Neural cell (in vitro differentiated cells): ENCODE measurements around the gene ADAMTS15. TPM values are rescaled to one million over a fixed set of nuclear protein-coding genes. Genes with fewer than 3 reads are reported as not detected.

Source experiments
- H2AFZ ChIP-seq: fragments of 200-600, 300-800 bp; sonication (generic), shearing (Covaris generic); 2 replicates; pipeline ENCODE4 v1.6.0; 2014; ENCODE audit warnings: low read depth, mild to moderate bottlenecking, antibody characterized with exemption, low read length, moderate library complexity
- H3F3A ChIP-seq: fragments of 200-600 bp; shearing (Covaris generic); 2 replicates; pipeline ENCODE4 v1.6.1; 2016; ENCODE audit warnings: mild to moderate bottlenecking, moderate library complexity, mixed read lengths, antibody characterized with exemption, low read length; ENCODE audit not compliant: insufficient read depth, poor library complexity, severe bottlenecking
- H3K27ac ChIP-seq: fragments of 200-600, 300-800 bp; sonication (generic), shearing (Covaris generic); 2 replicates; pipeline ENCODE4 v1.5.1; 2014; ENCODE audit warnings: mild to moderate bottlenecking, low read length, moderate library complexity
- H3K27me3 ChIP-seq: fragments of 300-800, 200-600 bp; sonication (generic), shearing (Covaris generic); 2 replicates; pipeline ENCODE4 v1.6.0; 2014; ENCODE audit warnings: mild to moderate bottlenecking, low read depth, low read length, moderate library complexity; ENCODE audit not compliant: insufficient read depth
- H3K36me3 ChIP-seq: fragments of 300-800, 200-600 bp; sonication (generic), shearing (Covaris generic); 2 replicates; pipeline ENCODE4 v1.5.1; 2014; ENCODE audit warnings: mild to moderate bottlenecking, antibody characterized with exemption, low read length, moderate library complexity; ENCODE audit not compliant: insufficient read depth
- H3K4me2 ChIP-seq: fragments of 300-800, 200-600 bp; sonication (generic), shearing (Covaris generic); 2 replicates; pipeline ENCODE4 v1.6.0; 2014; ENCODE audit warnings: mild to moderate bottlenecking, low read length
- H3K4me3 ChIP-seq: fragments of 300-800, 200-600 bp; sonication (generic), shearing (Covaris generic); 2 replicates; pipeline ENCODE4 v1.5.1; 2014; ENCODE audit warnings: mild to moderate bottlenecking, low read length, moderate library complexity
- H3K79me2 ChIP-seq: fragments of 200-600 bp; shearing (Covaris generic); replicated peaks from 2 replicates; pipeline ENCODE4 v1.6.0; 2014; ENCODE audit warnings: mild to moderate bottlenecking, low read length, moderate library complexity; ENCODE audit not compliant: insufficient read depth
- H3K9ac ChIP-seq: fragments of 300-800, 200-600 bp; sonication (generic), shearing (Covaris generic); 2 replicates; pipeline ENCODE4 v1.6.1; 2016; ENCODE audit warnings: mild to moderate bottlenecking, low read length, mixed read lengths
- H3K9me2 ChIP-seq: fragments of 200-600 bp; shearing (Covaris generic); 2 replicates; pipeline ENCODE4 v1.6.1; 2016; ENCODE audit warnings: mild to moderate bottlenecking, low read length, mixed read lengths; ENCODE audit not compliant: insufficient read depth
- H3K9me3 ChIP-seq: fragments of 200-600, 300-800 bp; sonication (generic), shearing (Covaris generic); 2 replicates; pipeline ENCODE4 v1.6.1; 2016; ENCODE audit warnings: mild to moderate bottlenecking, mixed run types, low read length, moderate library complexity, mixed read lengths
- H4K20me1 ChIP-seq: fragments of 200-600 bp; shearing (Covaris generic); 2 replicates; pipeline ENCODE4 v1.6.1; 2016; ENCODE audit warnings: mild to moderate bottlenecking, mixed run types; ENCODE audit not compliant: insufficient read depth
- EP300 ChIP-seq: fragments of 450-650 bp; conservative IDR thresholded peaks from 2 replicates; pipeline ENCODE4 v1.6.1; 2014; ENCODE audit warnings: antibody characterized with exemption, mild to moderate bottlenecking, moderate library complexity; ENCODE audit not compliant: poor library complexity, severe bottlenecking
- EZH2 ChIP-seq: fragments of 200-600, 300-800 bp; shearing (Covaris generic), sonication (generic); IDR thresholded peaks from 2 replicates; pipeline ENCODE4 v1.6.1; 2014; ENCODE audit warnings: antibody characterized with exemption, low read length, borderline replicate concordance, mild to moderate bottlenecking; ENCODE audit not compliant: insufficient read depth, poor library complexity, severe bottlenecking
- MXI1 ChIP-seq: fragments of 450-650 bp; conservative IDR thresholded peaks from 2 replicates; pipeline ENCODE4 v1.6.1; 2014; ENCODE audit warnings: antibody characterized with exemption, mild to moderate bottlenecking; ENCODE audit not compliant: poor library complexity, severe bottlenecking
- POLR2AphosphoS5 ChIP-seq: IDR thresholded peaks from 2 replicates; pipeline ENCODE4 v1.6.1; 2012
- RAD21 ChIP-seq: fragments of 450-650 bp; conservative IDR thresholded peaks from 2 replicates; pipeline ENCODE4 v1.6.1; 2014; ENCODE audit warnings: antibody characterized with exemption, mild to moderate bottlenecking, moderate library complexity
- REST ChIP-seq: IDR thresholded peaks from 2 replicates; pipeline ENCODE4 v1.6.1; 2012; ENCODE audit warnings: borderline replicate concordance
- SMC3 ChIP-seq: fragments of 450-650 bp; conservative IDR thresholded peaks from 2 replicates; pipeline ENCODE4 v1.6.1; 2014; ENCODE audit warnings: antibody characterized with exemption, mild to moderate bottlenecking, moderate library complexity; ENCODE audit not compliant: poor library complexity
- TAF1 ChIP-seq: IDR thresholded peaks from 2 replicates; pipeline ENCODE4 v1.6.1; 2012; ENCODE audit warnings: low read depth
- polyA plus RNA-seq: library from polyadenylated mRNA; depleted of rRNA; stranded (reverse); fragments of >200 nt; gene quantifications from 2 replicates; pipeline ENCODE4 v1.2.3, GENCODE V29; 2014
- TF ChIP-seq, protein P1 (sequence below): fragments of 450-650 bp; IDR thresholded peaks from 2 replicates; pipeline ENCODE4 v1.5.1; 2014; ENCODE audit warnings: antibody characterized with exemption, mild to moderate bottlenecking, moderate library complexity; ENCODE audit not compliant: poor library complexity, severe bottlenecking

The ADAMTS15 gene
- polyA plus RNA-seq, 1 donor from 2014 or later = 1.1 TPM

GRCh38 chr11:130400781-130401483 lies 47.5 kb upstream of the ADAMTS15 start:
- H3K27ac ChIP-seq = no peak overlapping the region
- TF ChIP-seq REST (no peak), POLR2AphosphoS5 (no peak), TAF1 (no peak), EZH2 (no peak), SMC3 (no peak), EP300 (no peak), MXI1 (no peak), RAD21 (no peak)
- TF ChIP-seq, protein P1, sequence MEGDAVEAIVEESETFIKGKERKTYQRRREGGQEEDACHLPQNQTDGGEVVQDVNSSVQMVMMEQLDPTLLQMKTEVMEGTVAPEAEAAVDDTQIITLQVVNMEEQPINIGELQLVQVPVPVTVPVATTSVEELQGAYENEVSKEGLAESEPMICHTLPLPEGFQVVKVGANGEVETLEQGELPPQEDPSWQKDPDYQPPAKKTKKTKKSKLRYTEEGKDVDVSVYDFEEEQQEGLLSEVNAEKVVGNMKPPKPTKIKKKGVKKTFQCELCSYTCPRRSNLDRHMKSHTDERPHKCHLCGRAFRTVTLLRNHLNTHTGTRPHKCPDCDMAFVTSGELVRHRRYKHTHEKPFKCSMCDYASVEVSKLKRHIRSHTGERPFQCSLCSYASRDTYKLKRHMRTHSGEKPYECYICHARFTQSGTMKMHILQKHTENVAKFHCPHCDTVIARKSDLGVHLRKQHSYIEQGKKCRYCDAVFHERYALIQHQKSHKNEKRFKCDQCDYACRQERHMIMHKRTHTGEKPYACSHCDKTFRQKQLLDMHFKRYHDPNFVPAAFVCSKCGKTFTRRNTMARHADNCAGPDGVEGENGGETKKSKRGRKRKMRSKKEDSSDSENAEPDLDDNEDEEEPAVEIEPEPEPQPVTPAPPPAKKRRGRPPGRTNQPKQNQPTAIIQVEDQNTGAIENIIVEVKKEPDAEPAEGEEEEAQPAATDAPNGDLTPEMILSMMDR = no peak
- H3K4me2 ChIP-seq = no peak overlapping the region
- no peaks in the 10 kb centered on the region for H3K27me3 ChIP-seq
- H3K9me2 ChIP-seq = no peaks in the 10 kb centered on the region
- no peak overlapping the region for H2AFZ ChIP-seq
- H3K9me3 ChIP-seq = no peaks in the 10 kb centered on the region
- no peak overlapping the region for H3K9ac ChIP-seq
- no peaks in the 10 kb centered on the region for H3K36me3 ChIP-seq
- H4K20me1 ChIP-seq = no peaks in the 10 kb centered on the region
- no peaks in the 10 kb centered on the region for H3F3A ChIP-seq
- H3K79me2 ChIP-seq = no peaks in the 10 kb centered on the region
- no peak overlapping the region for H3K4me3 ChIP-seq

DNA sequence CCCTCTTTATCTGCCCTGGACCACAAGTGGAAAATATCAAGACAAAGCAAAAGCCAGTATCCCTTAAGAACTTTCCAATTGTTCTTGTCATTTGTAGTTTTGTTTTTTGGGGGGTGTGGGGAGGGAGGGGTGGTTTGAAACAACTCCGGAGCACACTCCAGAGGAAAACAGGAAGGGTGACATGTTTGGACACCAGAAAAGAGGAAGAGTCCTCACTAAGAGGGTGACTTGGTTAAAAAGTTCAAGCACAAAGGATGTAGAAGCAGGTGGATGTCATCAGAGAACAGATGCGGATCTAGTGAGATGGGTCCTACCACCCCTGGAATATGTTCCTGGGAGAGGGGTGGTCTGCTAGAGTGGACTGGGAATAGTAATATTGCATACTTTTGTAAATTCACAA lies 45.9 kb upstream of the ADAMTS15 start:
- no peak overlapping the region for H3K9ac ChIP-seq
- H3K27me3 ChIP-seq = no peaks in the 10 kb centered on the region
- no peaks in the 10 kb centered on the region for H3K9me2 ChIP-seq
- H4K20me1 ChIP-seq = no peaks in the 10 kb centered on the region
- H3K36me3 ChIP-seq = no peaks in the 10 kb centered on the region
- H3F3A ChIP-seq = no peaks in the 10 kb centered on the region
- H3K79me2 ChIP-seq = no peaks in the 10 kb centered on the region
- no peak overlapping the region for H3K4me3 ChIP-seq
- no peak overlapping the region for H2AFZ ChIP-seq
- H3K4me2 ChIP-seq = no peak overlapping the region
- no peak for TF ChIP-seq SMC3
- TF ChIP-seq TAF1 = no peak
- TF ChIP-seq MXI1 = no peak
- no peak for TF ChIP-seq POLR2AphosphoS5
- TF ChIP-seq, protein P1 = no peak
- TF ChIP-seq EZH2 = no peak
- no peak for TF ChIP-seq REST
- TF ChIP-seq EP300 = no peak
- no peak for TF ChIP-seq RAD21
- H3K27ac ChIP-seq = no peak overlapping the region
- H3K9me3 ChIP-seq = no peaks in the 10 kb centered on the region
